ENCODE data around the gene BCCIP.

Gene BCCIP

DNA sequence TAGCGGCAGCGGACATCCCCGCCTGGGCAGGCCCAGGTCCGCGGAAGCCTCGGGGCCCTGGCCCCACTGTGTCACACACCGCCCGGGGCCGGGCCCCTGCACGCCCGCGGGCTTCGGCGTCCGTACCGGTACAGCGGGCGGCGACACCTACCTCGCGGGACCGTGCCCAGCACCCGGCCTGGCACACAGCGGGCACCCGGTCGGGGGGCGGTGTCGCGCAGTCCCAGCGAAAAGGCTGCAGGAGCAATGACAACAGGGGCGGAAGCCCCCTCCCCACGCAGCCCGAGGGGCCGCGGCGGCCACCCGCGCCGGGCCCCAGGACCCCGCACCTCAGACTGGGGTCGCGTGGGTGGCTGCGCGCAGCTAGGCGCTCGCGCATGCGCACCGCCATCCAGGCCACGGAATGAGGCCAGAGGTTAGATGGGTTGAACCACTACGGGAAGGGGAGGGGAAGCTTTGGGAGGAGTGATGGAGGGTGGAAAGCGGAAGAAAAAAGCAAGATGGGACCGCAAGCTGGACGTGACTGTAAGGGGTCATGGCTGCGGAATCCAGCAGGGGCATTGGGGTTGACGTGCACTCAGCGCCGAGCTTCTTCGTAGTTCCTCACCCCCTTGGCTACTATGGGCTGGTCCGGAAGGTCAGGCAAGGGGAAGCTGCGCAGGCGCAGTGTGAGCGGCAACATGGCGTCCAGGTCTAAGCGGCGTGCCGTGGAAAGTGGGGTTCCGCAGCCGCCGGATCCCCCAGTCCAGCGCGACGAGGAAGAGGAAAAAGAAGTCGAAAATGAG is at the start of gene BCCIP, which contains the start of gene UROS:
TSS of gene BCCIP (plus strand) at position 669 of the 785 bp plus-strand sequence. CDS start at position 681, 12 bp downstream.
TSS of gene UROS (minus strand) at position 381 of the 785 bp plus-strand sequence. CDS start 6,759 bp downstream, outside the sequence.
- peak; percentile 84 for TF ChIP-seq POLR2A (IDR thresholded peaks at IDR 0.05; ENCODE audit: low read length)
- no peak for TF ChIP-seq GATA1 (IDR thresholded peaks at IDR 0.05; ENCODE audit: low read depth, low read length)
- DNase-seq = peak; percentile 95 to 99

DNA sequence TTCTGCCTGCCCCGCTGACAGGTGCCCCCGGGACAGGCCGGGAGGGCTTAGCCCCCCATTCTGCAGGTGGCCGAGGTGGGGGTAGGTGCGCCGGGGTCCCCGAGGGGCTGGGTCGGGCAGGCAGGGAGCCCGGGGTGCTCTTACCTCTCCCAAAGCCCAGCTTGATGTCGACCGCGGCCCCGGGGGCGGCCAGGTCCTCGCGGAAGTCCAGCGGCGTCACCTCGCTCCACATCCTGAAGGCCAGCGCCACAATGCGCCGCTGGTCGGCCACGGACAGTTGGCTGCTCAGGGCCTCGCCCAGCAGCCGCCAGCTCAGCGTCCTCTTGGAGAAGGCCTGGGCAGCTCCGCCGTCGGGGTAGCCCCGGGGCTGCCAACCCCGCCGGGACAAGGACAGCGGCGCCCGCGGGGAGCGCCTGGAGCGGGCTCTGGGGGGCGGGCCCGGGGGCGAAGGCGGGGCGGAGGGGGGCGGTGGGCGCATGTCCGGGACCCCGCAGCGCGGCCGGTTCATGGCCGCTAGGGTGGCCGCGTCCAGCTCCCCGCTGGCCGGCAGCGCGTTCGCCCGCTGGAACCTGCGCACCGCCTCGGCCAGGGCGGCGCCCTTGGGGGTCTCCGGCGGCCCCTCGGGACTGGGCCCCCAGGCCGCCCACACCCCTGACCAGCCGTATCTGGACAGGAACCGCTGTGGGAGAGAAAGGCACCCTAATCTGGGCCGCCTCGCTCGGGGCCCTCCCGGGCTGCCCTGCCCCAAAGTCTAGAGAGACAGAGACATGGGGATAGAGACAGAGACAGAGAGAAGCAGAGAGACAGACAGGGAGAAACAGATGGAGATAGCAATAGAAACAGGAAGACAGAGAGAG is 49.4 kb upstream of the BCCIP start:
- no peak for TF ChIP-seq POLR2A (IDR thresholded peaks at IDR 0.05; ENCODE audit: low read length)
- no peak for TF ChIP-seq GATA1 (IDR thresholded peaks at IDR 0.05; ENCODE audit: low read depth, low read length)
- no peak for DNase-seq

DNA sequence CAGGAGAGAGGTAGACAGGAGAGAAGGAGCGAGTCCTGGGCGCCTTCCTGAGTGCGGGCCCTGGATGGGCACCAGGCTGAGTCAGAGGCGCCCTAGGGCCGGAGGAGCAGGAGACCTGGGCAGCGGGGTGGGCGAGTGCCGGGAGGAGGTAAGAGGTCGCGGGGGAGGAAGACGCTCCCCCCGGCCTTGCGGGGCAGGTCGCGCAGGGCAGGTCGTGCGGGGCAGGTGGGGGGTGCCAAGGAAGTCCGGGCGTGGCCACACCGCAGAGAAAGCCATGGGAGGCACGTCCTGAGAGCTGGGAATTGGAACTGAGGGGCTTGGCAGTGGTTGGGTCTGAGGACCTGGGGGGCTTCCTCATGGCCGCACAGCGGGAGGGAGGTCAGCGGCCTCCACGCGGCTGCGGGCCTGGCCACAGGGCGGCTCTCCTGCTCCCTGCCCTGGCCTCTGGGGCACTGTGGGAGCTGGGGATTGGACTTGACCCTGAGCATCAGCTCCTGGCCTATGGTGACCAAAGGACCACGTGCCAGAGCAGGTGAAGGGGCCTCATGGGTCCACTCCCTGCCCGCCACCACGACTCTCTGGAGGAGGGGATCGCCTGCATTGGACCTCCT is 48.7 kb upstream of the BCCIP start:
- DNase-seq = no peak
- TF ChIP-seq GATA1 (IDR thresholded peaks at IDR 0.05; ENCODE audit: low read depth, low read length) (no peak), POLR2A (IDR thresholded peaks at IDR 0.05; ENCODE audit: low read length) (no peak)

DNA sequence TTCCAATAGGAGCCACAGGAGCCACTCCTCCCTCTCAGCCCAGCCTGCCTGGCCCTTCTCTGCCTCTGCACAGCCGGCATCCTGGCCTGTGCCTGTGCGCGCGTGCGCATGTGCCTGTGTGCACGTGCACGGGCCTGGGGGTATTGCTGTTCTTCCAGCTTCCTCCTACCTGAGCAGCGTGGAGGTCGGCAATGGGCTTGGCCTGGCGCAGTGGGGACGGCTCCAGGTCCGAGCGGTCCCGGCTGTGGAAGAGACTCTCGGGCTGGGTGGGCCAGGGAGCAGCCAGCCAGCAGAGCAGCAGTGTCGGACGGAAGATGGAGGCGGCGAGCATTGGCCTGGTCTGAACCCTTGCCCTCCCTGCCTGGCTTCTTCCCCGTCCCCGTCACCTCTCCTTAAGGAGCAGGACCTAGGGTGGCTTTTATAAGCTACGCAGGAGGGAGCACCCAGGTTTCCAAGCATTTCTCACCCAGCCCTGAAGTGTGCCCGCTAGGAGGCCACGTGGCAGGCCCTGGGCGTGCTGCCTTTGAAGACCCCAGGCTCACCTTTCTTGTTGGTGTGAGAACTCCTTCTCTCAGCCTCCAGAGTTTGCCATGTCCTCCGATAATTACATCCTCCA is 47.7 kb upstream of the BCCIP start, which contains the start of gene MMP21:
TSS of gene MMP21 (minus strand) at position 331 of the 616 bp plus-strand sequence. CDS start at position 331, 0 bp downstream.
- no peak for DNase-seq
- TF ChIP-seq POLR2A (IDR thresholded peaks at IDR 0.05; ENCODE audit: low read length) = no peak
- TF ChIP-seq GATA1 (IDR thresholded peaks at IDR 0.05; ENCODE audit: low read depth, low read length) = no peak

DNA sequence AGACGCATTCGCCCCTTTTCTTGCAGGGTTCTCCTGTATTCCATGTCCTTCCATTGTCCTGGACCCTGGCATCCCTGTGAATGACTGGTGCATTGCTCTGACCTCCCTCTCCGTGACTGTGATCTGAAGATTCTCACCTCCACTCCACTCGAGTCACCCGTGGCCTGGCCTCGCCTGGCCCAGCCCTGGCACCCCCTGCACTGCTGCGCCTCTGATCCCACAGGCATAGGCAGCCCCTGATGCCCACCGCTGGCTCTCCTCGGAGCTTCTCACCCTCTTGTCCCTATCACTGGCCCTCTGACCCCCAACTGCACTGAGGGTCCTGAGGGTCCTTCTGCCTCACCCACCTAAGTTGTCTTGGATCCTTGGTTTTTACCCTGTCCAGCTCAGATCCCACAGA is 45.5 kb upstream of the BCCIP start:
- no peak for DNase-seq
- no peak for TF ChIP-seq POLR2A (IDR thresholded peaks at IDR 0.05; ENCODE audit: low read length)
- TF ChIP-seq GATA1 (IDR thresholded peaks at IDR 0.05; ENCODE audit: low read depth, low read length) = no peak

DNA sequence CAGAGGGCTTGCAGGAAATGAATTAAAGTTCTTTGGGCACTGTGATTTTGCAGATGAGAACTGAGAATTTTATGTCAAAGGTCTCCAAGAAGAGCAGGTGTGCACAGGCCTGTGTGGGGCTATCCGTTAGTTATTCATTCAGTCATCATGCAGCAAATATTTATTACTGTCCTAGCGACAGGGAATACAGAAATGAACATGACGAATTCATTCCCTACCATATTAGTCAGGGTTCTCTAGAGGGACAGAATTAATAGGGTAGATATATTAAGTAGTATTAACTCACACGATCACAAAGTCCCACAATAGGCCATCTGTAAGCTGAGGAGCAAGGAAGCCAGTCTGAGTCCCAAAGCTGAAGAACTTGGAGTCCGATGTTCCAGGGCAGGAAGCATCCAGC is 44.8 kb upstream of the BCCIP start:
- TF ChIP-seq POLR2A (IDR thresholded peaks at IDR 0.05; ENCODE audit: low read length) = no peak
- TF ChIP-seq GATA1 (IDR thresholded peaks at IDR 0.05; ENCODE audit: low read depth, low read length) = no peak
- DNase-seq = no peak

DNA sequence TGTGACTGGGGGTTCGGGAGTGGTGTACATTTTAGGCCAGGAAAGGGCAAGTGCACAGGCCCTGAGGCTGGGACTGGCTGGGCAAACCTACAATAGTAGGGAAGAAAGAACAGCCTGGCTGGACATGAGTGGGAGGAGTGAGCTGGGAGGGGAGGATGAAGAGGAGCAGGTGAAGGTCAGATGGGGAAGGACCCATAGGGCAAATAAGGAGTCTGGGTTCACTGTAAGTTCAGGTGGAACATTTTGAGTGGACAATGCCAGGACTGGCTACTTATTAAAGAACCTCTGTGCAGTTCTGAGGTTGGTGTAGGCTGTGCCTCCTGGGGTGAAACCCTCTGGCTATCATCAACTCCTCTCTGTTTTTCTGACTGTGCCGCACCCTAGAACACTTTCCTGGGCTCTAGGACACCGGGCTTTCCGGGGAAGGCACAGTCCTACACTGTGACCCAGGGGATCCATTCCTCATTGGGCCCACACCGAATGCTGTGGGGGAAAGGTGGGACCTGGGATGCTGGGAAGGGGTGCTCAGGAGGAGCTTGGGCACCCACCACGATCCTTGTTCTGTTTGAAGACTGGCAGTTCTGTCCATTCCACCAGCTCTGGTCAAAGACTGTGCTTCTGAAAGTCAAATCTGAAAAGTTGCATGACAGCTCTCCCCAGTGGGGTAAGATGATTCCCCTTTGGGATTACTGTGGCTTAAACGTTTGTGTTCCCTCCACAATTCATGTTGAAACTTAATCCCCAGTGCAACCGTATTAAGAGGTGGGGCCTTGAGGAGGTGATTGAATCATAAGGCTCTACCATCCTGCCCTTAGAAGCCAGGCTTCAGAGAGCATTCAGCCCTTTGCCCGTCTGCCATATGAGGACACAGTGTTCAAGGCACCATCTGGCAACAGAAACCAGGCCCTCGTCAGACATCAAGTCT is 43.7 kb upstream of the BCCIP start:
- TF ChIP-seq GATA1 (IDR thresholded peaks at IDR 0.05; ENCODE audit: low read depth, low read length) = no peak
- no peak for TF ChIP-seq POLR2A (IDR thresholded peaks at IDR 0.05; ENCODE audit: low read length)
- no peak for DNase-seq

DNA sequence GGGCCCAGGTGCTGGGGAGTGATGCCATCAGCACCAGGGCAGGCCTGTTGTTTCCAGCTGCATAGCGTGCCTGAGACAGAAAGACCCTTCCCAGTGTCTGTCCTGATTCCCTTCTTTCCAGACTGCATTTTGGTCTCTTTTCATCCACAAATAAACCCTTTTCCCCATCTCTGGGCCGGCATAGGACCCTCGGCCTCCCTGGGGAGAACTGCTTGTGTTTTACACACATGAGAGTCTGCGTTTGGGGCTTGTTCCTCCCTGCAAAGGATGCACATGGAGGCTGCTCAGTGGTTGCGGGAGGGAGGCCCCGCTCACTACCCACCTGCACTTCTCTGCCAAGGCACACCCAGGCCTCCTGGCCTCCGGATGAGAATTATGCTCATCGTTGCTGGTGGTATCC is 42.0 kb upstream of the BCCIP start:
- no peak for TF ChIP-seq POLR2A (IDR thresholded peaks at IDR 0.05; ENCODE audit: low read length)
- TF ChIP-seq GATA1 (IDR thresholded peaks at IDR 0.05; ENCODE audit: low read depth, low read length) = no peak
- DNase-seq = no peak

DNA sequence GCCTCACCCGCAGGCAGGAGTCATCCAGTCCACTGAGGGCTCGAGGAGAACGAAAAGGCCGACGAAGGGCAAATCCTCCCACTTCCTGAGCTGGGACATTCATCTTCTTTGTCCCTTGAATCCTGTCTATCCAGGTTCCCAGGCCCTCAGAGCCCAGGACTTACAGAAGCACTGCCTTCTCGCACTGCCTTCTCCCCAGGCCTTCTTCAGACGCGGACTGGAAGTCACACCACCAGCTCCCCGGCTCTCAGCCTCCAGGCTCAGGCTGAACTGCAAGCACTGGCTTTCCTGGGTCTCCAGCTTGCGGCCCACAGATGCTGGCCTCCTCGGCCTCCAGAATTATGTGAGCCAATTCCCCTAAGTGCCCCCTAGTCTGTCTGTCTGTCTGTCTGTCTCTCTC is 41.3 kb upstream of the BCCIP start:
- DNase-seq = no peak

DNA sequence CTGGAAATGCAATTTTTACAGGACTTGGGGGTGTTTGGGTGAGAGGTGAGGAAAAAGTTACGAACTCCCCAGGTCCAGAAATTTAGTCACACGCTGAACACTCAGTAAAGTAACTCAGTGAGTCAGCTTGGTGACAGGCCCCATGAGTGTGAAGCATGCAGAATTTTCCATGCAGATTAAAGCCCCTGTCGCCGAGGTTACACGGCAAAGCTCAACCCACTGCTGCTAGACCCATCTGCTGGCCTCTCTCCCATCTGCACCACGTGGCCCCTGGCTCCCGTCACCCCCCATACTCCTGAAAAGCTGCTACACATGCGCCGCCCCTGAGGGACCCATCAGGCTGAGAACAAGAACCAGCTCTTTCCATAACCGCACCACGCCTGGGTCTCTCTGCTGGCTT is 40.7 kb upstream of the BCCIP start:
- TF ChIP-seq POLR2A (IDR thresholded peaks at IDR 0.05; ENCODE audit: low read length) = no peak
- no peak for TF ChIP-seq GATA1 (IDR thresholded peaks at IDR 0.05; ENCODE audit: low read depth, low read length)
- no peak for DNase-seq

More for the DNA sequence above, 41.3 kb upstream of the BCCIP start:
- TF ChIP-seq POLR2A (IDR thresholded peaks at IDR 0.05; ENCODE audit: low read length) (no peak), GATA1 (IDR thresholded peaks at IDR 0.05; ENCODE audit: low read depth, low read length) (no peak)

DNA sequence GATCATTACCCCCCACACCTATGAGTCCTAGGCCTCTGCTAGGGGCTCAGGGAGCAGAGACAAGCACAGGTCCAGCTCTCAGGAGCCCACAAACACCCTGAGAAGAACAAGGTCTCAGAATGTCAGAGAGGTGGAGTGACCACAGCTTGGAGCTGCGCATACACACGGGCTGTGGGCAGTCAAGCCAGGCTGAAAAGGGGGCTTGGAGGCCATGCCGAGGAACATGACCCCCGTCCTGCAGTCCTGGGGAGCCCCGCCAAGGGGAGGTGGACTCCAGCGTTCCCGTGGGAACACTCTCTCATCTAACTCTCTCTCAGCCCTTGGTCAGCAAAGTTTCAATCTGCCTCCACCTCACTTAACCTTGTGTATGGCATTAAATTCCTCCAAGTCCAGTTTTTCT is 39.9 kb upstream of the BCCIP start:
- DNase-seq = no peak
- TF ChIP-seq POLR2A (IDR thresholded peaks at IDR 0.05; ENCODE audit: low read length) = no peak
- no peak for TF ChIP-seq GATA1 (IDR thresholded peaks at IDR 0.05; ENCODE audit: low read depth, low read length)

DNA sequence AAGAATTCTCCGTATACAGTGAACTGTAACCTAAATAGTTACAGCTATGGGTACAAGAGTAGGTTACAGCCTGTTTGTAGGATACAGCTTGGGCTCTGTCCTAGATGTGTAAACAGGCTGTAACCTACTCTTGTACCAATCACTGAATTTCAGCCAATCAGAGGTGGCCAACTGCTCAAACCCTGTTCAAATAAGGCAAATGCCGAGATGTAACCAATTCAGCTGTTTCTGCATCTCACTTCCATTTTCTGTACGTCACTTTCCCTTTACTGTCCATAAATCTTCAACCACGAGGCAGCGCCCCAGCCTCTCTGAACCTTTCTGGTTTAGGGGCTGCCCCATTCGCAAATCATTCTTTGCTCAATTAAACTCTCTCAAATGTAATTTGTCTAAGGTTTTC is 39.4 kb upstream of the BCCIP start:
- no peak for DNase-seq
- TF ChIP-seq GATA1 (IDR thresholded peaks at IDR 0.05; ENCODE audit: low read depth, low read length) = no peak
- TF ChIP-seq POLR2A (IDR thresholded peaks at IDR 0.05; ENCODE audit: low read length) = no peak

Data from erythroblast (primary cell).